Mesendoderm (in vitro differentiated cells): ENCODE measurements around the gene TLE2.
A peak's percentile ranks its signal among the peaks of the same experiment; 100 is the strongest.

ENCODE experiments used
- DNase-seq: peaks from one replicate; pipeline ENCODE4 v3.0.0; 2013
- H2AK5ac ChIP-seq: 2 replicates; pipeline ENCODE4 v1.6.1; 2013; ENCODE audit warnings: low read length, inconsistent platforms
- H2BK120ac ChIP-seq: 2 replicates; pipeline ENCODE4 v1.6.1; 2013; ENCODE audit warnings: low read depth, mild to moderate bottlenecking, low read length, moderate library complexity, mixed read lengths
- H2BK15ac ChIP-seq: replicated peaks from 2 replicates; pipeline ENCODE4 v1.6.1; 2013; ENCODE audit warnings: low read depth, mild to moderate bottlenecking, moderate library complexity
- H2BK5ac ChIP-seq: 2 replicates; pipeline ENCODE4 v1.6.1; 2013; ENCODE audit warnings: low read length, inconsistent platforms
- H3K18ac ChIP-seq: 2 replicates; pipeline ENCODE4 v1.6.1; 2013; ENCODE audit warnings: mild to moderate bottlenecking, low read length, mixed read lengths
- H3K23ac ChIP-seq: one replicate; pipeline ENCODE4 v1.6.1; 2013; ENCODE audit warnings: low read length
- H3K27ac ChIP-seq: 2 replicates; pipeline ENCODE4 v1.5.1; 2013; ENCODE audit warnings: low read depth, mild to moderate bottlenecking, inconsistent platforms, low read length, moderate library complexity
- H3K27me3 ChIP-seq: 2 replicates; pipeline ENCODE4 v1.6.1; 2013; ENCODE audit warnings: low read length, control low read depth, mild to moderate bottlenecking, inconsistent platforms; ENCODE audit not compliant: insufficient read depth, poor library complexity
- H3K36me3 ChIP-seq: 2 replicates; pipeline ENCODE4 v1.6.1; 2013; ENCODE audit warnings: low read length, inconsistent platforms; ENCODE audit not compliant: control insufficient read depth, insufficient read depth
- H3K4ac ChIP-seq: one replicate; pipeline ENCODE4 v1.6.1; 2013; ENCODE audit warnings: low read depth, mild to moderate bottlenecking, low read length, moderate library complexity
- H3K4me1 ChIP-seq: 2 replicates; pipeline ENCODE4 v1.6.1; 2013; ENCODE audit warnings: low read depth, low read length, inconsistent platforms; ENCODE audit not compliant: control insufficient read depth
- H3K4me2 ChIP-seq: 2 replicates; pipeline ENCODE4 v1.6.1; 2013; ENCODE audit warnings: low read length
- H3K4me3 ChIP-seq: 2 replicates; pipeline ENCODE4 v1.5.1; 2013; ENCODE audit warnings: mild to moderate bottlenecking, low read length
- H3K56ac ChIP-seq: one replicate; pipeline ENCODE4 v1.6.1; 2013; ENCODE audit warnings: low read length
- H3K79me1 ChIP-seq: 2 replicates; pipeline ENCODE4 v1.6.1; 2013; ENCODE audit warnings: low read length, inconsistent platforms
- H3K79me2 ChIP-seq: 2 replicates; pipeline ENCODE4 v1.6.1; 2013; ENCODE audit warnings: mild to moderate bottlenecking, low read length; ENCODE audit not compliant: control insufficient read depth, insufficient read depth
- H3K9ac ChIP-seq: 2 replicates; pipeline ENCODE4 v1.6.1; 2013; ENCODE audit warnings: low read length, inconsistent platforms
- H4K5ac ChIP-seq: one replicate; pipeline ENCODE4 v1.6.1; 2013; ENCODE audit warnings: low read length
- H4K8ac ChIP-seq: one replicate; pipeline ENCODE4 v1.6.1; 2013; ENCODE audit warnings: low read depth, mild to moderate bottlenecking, control low read depth, low read length, moderate library complexity
- WGBS: extraction: QIAGEN DNeasy Blood & Tissue Kit; methylation state at CpG from one replicate; pipeline ENCODE4 v1.1.7; 2013; ENCODE audit warnings: low lambda C conversion rate, missing lambda C conversion rate; ENCODE audit not compliant: insufficient coverage; ENCODE audit errors: extremely low coverage; 5-methylcytosine and 5-hydroxymethylcytosine counted together

Gene TLE2

DNA sequence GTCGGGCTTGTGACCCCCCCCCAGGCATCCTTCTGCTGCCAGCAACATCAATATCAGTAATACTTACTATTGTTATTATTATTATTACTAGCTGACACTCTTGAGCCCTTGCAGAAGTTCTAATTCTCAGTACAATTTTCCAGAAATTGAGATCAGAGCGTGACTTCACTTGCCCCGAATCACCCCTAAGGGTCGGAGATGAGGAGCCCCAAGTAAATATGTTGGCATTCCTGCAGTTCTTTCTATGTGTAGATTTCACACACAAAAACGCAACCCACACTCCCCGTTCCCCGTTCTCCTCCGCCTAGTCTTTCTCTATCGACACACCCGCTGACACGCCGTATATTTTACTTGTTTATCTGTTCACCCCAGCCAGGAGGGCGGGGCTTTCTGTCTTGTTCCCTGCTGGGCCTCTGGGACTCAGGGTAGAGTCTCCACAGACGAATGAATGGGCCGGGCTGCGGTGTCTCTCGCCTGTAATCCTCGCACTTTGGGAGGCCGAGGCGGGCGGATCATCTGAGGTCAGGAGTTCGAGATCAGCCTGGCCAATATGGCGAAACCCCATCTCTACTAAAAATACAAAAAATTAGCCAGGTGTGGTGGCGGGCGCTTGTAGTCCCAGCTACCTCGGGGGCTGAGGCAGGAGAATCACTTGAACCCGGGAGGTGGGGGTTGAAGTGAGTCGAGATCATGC lies 18.6 kb upstream of the TLE2 start:
- Histone ChIP-seq H3K27ac (peak overlapping the region; percentile 84), H3K79me2 (no peaks in the 10 kb centered on the region), H2BK15ac (peak overlapping the region; percentile 86), H3K18ac (peak overlapping the region; percentile 97), H2AK5ac (no peak overlapping the region), H3K9ac (no peak overlapping the region), H3K27me3 (no peaks in the 10 kb centered on the region), H3K23ac (no peak overlapping the region), H3K4ac (no peak overlapping the region), H4K5ac (no peak overlapping the region), H3K79me1 (no peaks in the 10 kb centered on the region), H3K4me3 (no peak overlapping the region), H3K36me3 (no peaks in the 10 kb centered on the region), H4K8ac (peak overlapping the region; percentile 77), H3K4me1 (no peaks in the 10 kb centered on the region), H2BK5ac (no peak overlapping the region), H3K56ac (no peak overlapping the region), H3K4me2 (peak overlapping the region; percentile 46), H2BK120ac (peak overlapping the region; percentile 48)
- WGBS, result no CpG with 5 or more reads among the region's 28 CpGs
- peak; percentile 94 for DNase-seq

DNA sequence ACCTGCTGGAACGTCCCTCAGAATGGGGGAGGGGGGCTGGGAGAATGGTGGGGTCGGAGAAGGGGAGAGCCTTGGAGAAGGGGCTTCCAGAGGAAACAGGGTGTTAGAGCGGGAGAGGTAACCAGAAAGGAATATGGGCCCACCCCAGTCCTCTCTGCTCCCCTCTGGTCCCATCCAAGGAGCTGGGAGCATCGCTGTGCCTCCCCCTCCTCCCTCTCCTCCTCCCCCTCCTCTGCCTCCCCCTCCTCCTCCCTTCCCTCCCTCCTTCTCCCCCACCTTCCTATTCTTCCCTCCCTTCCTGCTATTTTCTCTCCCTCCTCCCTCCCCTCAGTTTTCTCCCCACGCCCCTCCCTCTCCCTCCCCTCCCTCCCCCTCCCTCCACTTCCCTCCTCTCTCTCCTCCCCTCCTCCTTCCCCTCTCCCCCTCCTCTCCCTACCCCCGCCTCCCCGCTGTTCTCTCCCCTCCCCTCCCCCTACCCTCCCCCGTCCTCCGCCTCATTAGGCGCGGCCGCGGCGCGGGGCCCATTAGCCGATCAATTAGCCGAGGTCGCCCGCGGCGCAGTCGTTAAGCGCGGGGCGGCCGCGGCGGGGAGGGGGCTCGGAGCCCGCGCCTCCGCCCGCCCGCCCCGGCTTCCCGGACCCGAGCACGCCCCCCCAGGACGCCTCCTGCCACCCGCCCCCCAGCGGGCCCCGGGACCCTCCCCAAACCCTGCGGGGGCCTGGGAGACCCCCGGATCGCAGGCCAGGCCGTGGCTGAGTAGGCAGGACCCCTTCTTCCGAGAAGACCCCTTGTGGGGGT lies 17.8 kb upstream of the TLE2 start:
- Histone ChIP-seq H3K4me2 (no peak overlapping the region), H3K4ac (no peak overlapping the region), H2BK120ac (peak overlapping the region; percentile 48), H3K79me2 (no peaks in the 10 kb centered on the region), H3K27ac (peak overlapping the region; percentile 84), H2BK15ac (peak overlapping the region; percentile 86), H3K9ac (no peak overlapping the region), H3K79me1 (no peaks in the 10 kb centered on the region), H3K27me3 (no peaks in the 10 kb centered on the region), H3K4me3 (no peak overlapping the region), H2AK5ac (no peak overlapping the region), H3K36me3 (no peaks in the 10 kb centered on the region), H4K8ac (peak overlapping the region; percentile 77), H3K4me1 (no peaks in the 10 kb centered on the region), H3K56ac (peak overlapping the region; percentile 17), H2BK5ac (no peak overlapping the region), H3K18ac (peak overlapping the region; percentile 97), H3K23ac (no peak overlapping the region), H4K5ac (no peak overlapping the region)
- no CpG with 5 or more reads among the region's 47 CpGs for WGBS
- DNase-seq, result peak; percentile 79

DNA sequence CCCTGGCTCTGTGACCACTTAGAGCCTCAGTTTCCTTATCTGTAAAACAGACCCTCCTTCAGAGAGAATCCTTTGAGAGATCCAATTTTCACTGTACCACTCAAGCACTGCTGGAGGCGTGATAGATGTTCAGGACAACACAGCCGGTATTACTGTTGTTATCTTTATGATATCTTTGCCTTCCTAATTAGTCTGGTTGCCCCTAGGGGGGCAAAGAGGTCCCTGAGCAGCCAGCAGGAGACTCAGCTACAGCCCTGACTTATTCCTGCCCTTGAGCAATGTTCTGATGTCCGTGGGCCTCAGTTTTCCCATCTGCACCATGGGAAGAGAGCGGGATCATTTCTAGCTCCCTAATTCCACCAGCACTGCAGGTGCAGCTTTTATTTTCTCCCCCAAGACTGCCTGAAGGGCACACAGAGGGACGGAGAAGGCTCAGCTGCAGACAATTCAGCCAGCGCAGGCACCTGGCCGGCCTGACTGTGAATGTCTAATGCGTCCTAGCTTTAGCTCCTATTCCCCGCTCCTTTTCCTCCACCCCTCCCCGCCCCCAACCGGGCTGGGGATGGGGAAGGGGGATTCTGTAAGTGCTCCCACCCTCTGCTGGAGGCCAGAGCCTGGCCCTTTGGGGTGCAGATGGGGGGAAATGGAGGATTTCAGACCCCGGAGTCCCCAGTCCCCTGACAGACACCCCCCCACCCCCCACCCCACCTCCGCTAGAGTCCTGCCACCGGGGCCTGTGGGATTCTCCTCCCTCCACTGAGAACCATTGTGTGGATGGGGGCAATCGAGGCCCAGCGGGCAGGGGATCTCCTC lies 17.0 kb upstream of the TLE2 start:
- whole genome bisulfite sequencing, result no CpG with 5 or more reads among the region's 16 CpGs
- H3K79me2 ChIP-seq, result no peaks in the 10 kb centered on the region
- no peak overlapping the region for H2BK5ac ChIP-seq
- H4K5ac ChIP-seq, result no peak overlapping the region
- no peak overlapping the region for H4K8ac ChIP-seq
- peak overlapping the region; percentile 57 for H3K18ac ChIP-seq
- no peak overlapping the region for H3K4me3 ChIP-seq
- no peak overlapping the region for H2BK120ac ChIP-seq
- peak overlapping the region; percentile 9 for H3K27ac ChIP-seq
- H3K56ac ChIP-seq, result peak overlapping the region; percentile 17
- no peak overlapping the region for H2BK15ac ChIP-seq
- H3K36me3 ChIP-seq, result no peaks in the 10 kb centered on the region
- DNase-seq, result peak; percentile 67
- no peak overlapping the region for H3K23ac ChIP-seq
- no peaks in the 10 kb centered on the region for H3K4me1 ChIP-seq
- H3K27me3 ChIP-seq, result no peaks in the 10 kb centered on the region
- H3K4me2 ChIP-seq, result no peak overlapping the region
- H3K79me1 ChIP-seq, result no peaks in the 10 kb centered on the region
- H2AK5ac ChIP-seq, result no peak overlapping the region
- H3K9ac ChIP-seq, result no peak overlapping the region
- no peak overlapping the region for H3K4ac ChIP-seq

DNA sequence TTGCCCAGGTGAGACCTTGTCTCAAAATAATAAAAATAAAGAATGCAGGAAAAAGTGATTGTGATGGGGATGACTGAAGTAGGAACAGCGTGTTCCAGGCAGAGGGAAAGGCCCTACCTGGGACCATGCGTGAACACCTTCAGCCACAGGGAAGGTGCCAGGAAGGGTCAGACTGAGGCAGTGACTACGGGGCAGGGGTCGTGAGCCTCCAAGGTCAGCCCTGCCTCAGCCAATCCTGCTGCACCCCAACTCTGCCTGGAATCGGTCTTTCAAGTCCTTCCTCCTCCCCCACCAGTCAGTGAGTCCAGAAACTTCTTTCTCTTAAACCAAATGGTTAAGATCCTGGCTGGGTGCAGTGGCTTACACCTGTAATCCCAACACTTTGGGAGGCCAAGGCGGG lies 16.1 kb upstream of the TLE2 start:
- H3K36me3 ChIP-seq, result no peaks in the 10 kb centered on the region
- no peaks in the 10 kb centered on the region for H3K4me1 ChIP-seq
- no peak overlapping the region for H2AK5ac ChIP-seq
- H4K5ac ChIP-seq, result no peak overlapping the region
- H2BK15ac ChIP-seq, result no peak overlapping the region
- H3K4me2 ChIP-seq, result no peak overlapping the region
- H3K56ac ChIP-seq, result no peak overlapping the region
- no CpG with 5 or more reads among the region's 6 CpGs for WGBS
- no peak overlapping the region for H3K27ac ChIP-seq
- DNase-seq, result no peak
- no peak overlapping the region for H3K23ac ChIP-seq
- H2BK120ac ChIP-seq, result no peak overlapping the region
- no peak overlapping the region for H3K4ac ChIP-seq
- H4K8ac ChIP-seq, result no peak overlapping the region
- no peak overlapping the region for H3K4me3 ChIP-seq
- H3K9ac ChIP-seq, result no peak overlapping the region
- no peak overlapping the region for H2BK5ac ChIP-seq
- no peaks in the 10 kb centered on the region for H3K79me1 ChIP-seq
- H3K18ac ChIP-seq, result no peak overlapping the region
- no peaks in the 10 kb centered on the region for H3K79me2 ChIP-seq
- no peaks in the 10 kb centered on the region for H3K27me3 ChIP-seq

DNA sequence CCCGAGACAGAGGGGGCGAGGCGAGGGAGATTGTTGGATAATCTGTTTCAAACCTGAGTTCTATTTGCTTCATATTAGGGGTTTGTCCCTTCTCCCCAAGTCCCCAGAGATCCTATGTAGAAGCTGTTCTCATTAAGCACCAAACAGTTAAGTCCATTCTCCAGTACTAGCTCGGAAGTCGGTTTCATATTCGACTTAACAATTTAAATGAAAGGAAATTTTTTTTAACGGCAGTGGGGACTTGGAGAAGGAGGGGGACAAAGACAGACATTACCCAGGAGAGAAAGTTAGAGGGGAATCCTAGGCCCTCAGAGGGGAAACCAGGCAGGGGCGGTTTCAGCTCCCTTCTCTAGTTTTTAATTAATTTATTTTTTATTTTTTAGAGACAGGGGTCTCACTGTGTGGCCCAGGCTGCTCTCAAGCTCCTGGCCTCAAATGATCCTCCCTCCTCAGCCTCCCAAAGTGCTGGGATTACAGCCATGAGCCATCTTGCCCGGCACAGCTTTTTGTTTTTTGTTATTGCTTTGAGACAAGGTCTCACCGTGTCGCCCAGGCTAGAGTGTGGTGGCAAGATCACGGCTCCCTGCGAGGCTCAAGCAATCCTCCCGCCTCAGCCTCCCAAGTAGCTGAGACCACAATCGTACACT lies 13.7 kb upstream of the TLE2 start:
- Histone ChIP-seq H3K36me3 (no peaks in the 10 kb centered on the region), H3K27ac (no peak overlapping the region), H3K9ac (peak overlapping the region; percentile 42), H2BK120ac (no peak overlapping the region), H3K56ac (no peak overlapping the region), H2BK5ac (no peak overlapping the region), H3K4ac (no peak overlapping the region), H3K4me3 (no peak overlapping the region), H4K8ac (no peak overlapping the region), H3K18ac (peak overlapping the region; percentile 54), H3K4me1 (no peaks in the 10 kb centered on the region), H4K5ac (no peak overlapping the region), H2AK5ac (no peak overlapping the region), H3K79me2 (no peaks in the 10 kb centered on the region), H3K27me3 (no peaks in the 10 kb centered on the region), H3K79me1 (no peaks in the 10 kb centered on the region), H2BK15ac (no peak overlapping the region), H3K4me2 (no peak overlapping the region), H3K23ac (no peak overlapping the region)
- no peak for DNase-seq
- no CpG with 5 or more reads among the region's 15 CpGs for WGBS
